Caco-2 (cell line): ENCODE data around the gene KLF16. TPM values are rescaled to one million over a fixed set of nuclear protein-coding genes. Genes with fewer than 3 reads are reported as not detected.

ENCODE experiments used
- BruUV-seq: library from RNA; stranded (reverse); fragments of 400-500 nt; replicated peaks from 2 replicates; lab custom pipeline; 2021; lab: Mats Ljungman, UMichigan
- CTCF ChIA-PET: fragments of 300-600 bp; sonication (Branson Sonifier 250); formaldehyde crosslinking; loops from one replicate; lab custom pipeline; 2022; ENCODE audit warnings: antibody characterized with exemption; lab: Charles Lee
- POLR2A ChIA-PET: fragments of 300-600 bp; sonication (Branson Sonifier 250); formaldehyde crosslinking; loops from one replicate; lab custom pipeline; 2022; ENCODE audit warnings: antibody characterized with exemption; lab: Charles Lee
- DNase-seq, 2 experiments: peaks; one replicate each; pipeline versions ENCODE4 v3.0.0 to v3.0.0-alpha.2; 2020 to 2022
- H3K27me3 ChIP-seq: replicated peaks from 2 replicates; pipeline ENCODE4 v1.6.0; 2011; ENCODE audit warnings: low read length; ENCODE audit not compliant: control insufficient read depth, insufficient read depth
- H3K36me3 ChIP-seq: 2 replicates; pipeline ENCODE4 v1.5.1; 2011; ENCODE audit warnings: low read length; ENCODE audit not compliant: control insufficient read depth, insufficient read depth
- H3K4me1 ChIP-seq: fragments of 250-450 bp; sonication (Bioruptor Pico); 2 replicates; pipeline ENCODE4 v1.5.1; 2020; ENCODE audit warnings: mild to moderate bottlenecking
- H3K4me3 ChIP-seq: 2 replicates; pipeline ENCODE4 v1.5.1; 2011; ENCODE audit warnings: low read depth, mild to moderate bottlenecking, control low read depth, low read length
- H3K9me3 ChIP-seq: fragments of 250-450 bp; sonication (Bioruptor Pico); 2 replicates; pipeline ENCODE4 v1.5.1; 2020; ENCODE audit warnings: mild to moderate bottlenecking, moderate library complexity
- H3K27ac Mint-ChIP-seq: one replicate; pipeline ENCODE4 v1.8.0; 2022; ENCODE audit warnings: mixed read lengths; ENCODE audit not compliant: unreplicated experiment
- H3K27me3 Mint-ChIP-seq: one replicate; pipeline ENCODE4 v1.8.0; 2022; ENCODE audit warnings: mixed read lengths; ENCODE audit not compliant: insufficient read depth, unreplicated experiment
- H3K36me3 Mint-ChIP-seq: one replicate; pipeline ENCODE4 v1.8.0; 2022; ENCODE audit warnings: mild to moderate bottlenecking, mixed read lengths; ENCODE audit not compliant: insufficient read depth, unreplicated experiment
- H3K4me1 Mint-ChIP-seq: one replicate; pipeline ENCODE4 v1.8.0; 2022; ENCODE audit warnings: low read depth, mixed read lengths; ENCODE audit not compliant: unreplicated experiment
- H3K4me3 Mint-ChIP-seq: one replicate; pipeline ENCODE4 v1.8.0; 2022; ENCODE audit warnings: mild to moderate bottlenecking, moderate library complexity, mixed read lengths; ENCODE audit not compliant: unreplicated experiment
- H3K9me3 Mint-ChIP-seq: one replicate; pipeline ENCODE4 v1.8.0; 2022; ENCODE audit warnings: mixed read lengths; ENCODE audit not compliant: unreplicated experiment
- CTCF ChIP-seq, 2 experiments: fragments of 200-600 bp in 1 of 2; IDR thresholded peaks; 1 replicate in 1 of 2; 2 replicates in 1 of 2; pipeline versions ENCODE4 v1.5.1 to v1.8.0; 2011 to 2022; ENCODE audit warnings: antibody characterized with exemption in 1 of 2, control low read depth in 1 of 2, inconsistent platforms in 1 of 2, low read depth in 1 of 2, low read length in 1 of 2, mild to moderate bottlenecking in 1 of 2, moderate library complexity in 1 of 2; ENCODE audit not compliant: insufficient read depth in 1 of 2, severe bottlenecking in 1 of 2, unreplicated experiment in 1 of 2
- intact Hi-C: fragments of 100-400 bp; cut with micrococcal nuclease; formaldehyde crosslinking; loops from one replicate; pipeline ENCODE4 v1.10.0; 2022; ENCODE audit not compliant: unreplicated experiment
- total RNA-seq: library from RNA; stranded (reverse); gene quantifications from 2 replicates; pipeline ENCODE4 v1.2.3, GENCODE V29; 2022

KLF16 gene
- total RNA-seq, 1 experiment from 2014 or later: 26.8 TPM

GRCh38 chr19:1830568-1830967, 32.8 kb downstream of the KLF16 start:
- POLR2A ChIA-PET: no interaction called here
- no peaks in the 10 kb centered on the region for H3K4me1 Mint-ChIP-seq
- intact Hi-C loops: no loop called here
- no TSS peak for BruUV-seq
- no peak for DNase-seq
- no peak overlapping the region for H3K27ac Mint-ChIP-seq
- Histone ChIP-seq H3K4me1 (no peaks in the 10 kb centered on the region), H3K27me3 (no peaks in the 10 kb centered on the region), H3K4me3 (no peak overlapping the region), H3K36me3 (no peaks in the 10 kb centered on the region; the same call in 1 of the 2 replicates), H3K9me3 (no peaks in the 10 kb centered on the region)
- no peak overlapping the region for H3K4me3 Mint-ChIP-seq
- CTCF ChIA-PET: no interaction called here
- H3K36me3 Mint-ChIP-seq: peaks cover 23% of the 10 kb centered on the region
- H3K27me3 Mint-ChIP-seq: no peaks in the 10 kb centered on the region
- TF ChIP-seq CTCF (IDR thresholded peaks at IDR 0.05; ENCODE audit: insufficient read depth in 1 of 2, low read depth in 1 of 2, low read length in 1 of 2, severe bottlenecking in 1 of 2, unreplicated experiment in 1 of 2): no peak
- no peaks in the 10 kb centered on the region for H3K9me3 Mint-ChIP-seq

GRCh38 chr19:1829958-1830357, 33.4 kb downstream of the KLF16 start:
- Mint-ChIP-seq H3K4me1 (no peaks in the 10 kb centered on the region), H3K27me3 (no peaks in the 10 kb centered on the region), H3K9me3 (no peaks in the 10 kb centered on the region), H3K4me3 (no peak overlapping the region), H3K27ac (no peak overlapping the region), H3K36me3 (peaks cover 27% of the 10 kb centered on the region)
- no TSS peak for BruUV-seq
- Histone ChIP-seq H3K4me3 (no peak overlapping the region), H3K4me1 (no peaks in the 10 kb centered on the region), H3K36me3 (no peaks in the 10 kb centered on the region; the same call in 1 of the 2 replicates), H3K9me3 (no peaks in the 10 kb centered on the region), H3K27me3 (no peaks in the 10 kb centered on the region)
- ChIA-PET POLR2A (no interaction called here), CTCF (no interaction called here)
- no peak for DNase-seq
- intact Hi-C loops: no loop called here
- TF ChIP-seq CTCF (IDR thresholded peaks at IDR 0.05; ENCODE audit: insufficient read depth in 1 of 2, low read depth in 1 of 2, low read length in 1 of 2, severe bottlenecking in 1 of 2, unreplicated experiment in 1 of 2): no peak

- no peak for DNase-seq
- Mint-ChIP-seq H3K27me3 (no peaks in the 10 kb centered on the region), H3K36me3 (peaks cover 40% of the 10 kb centered on the region), H3K4me1 (no peaks in the 10 kb centered on the region), H3K4me3 (no peak overlapping the region), H3K9me3 (no peaks in the 10 kb centered on the region), H3K27ac (no peak overlapping the region)
- CTCF ChIA-PET: no interaction called here
- no TSS peak for BruUV-seq
- TF ChIP-seq CTCF (IDR thresholded peaks at IDR 0.05; ENCODE audit: insufficient read depth in 1 of 2, low read depth in 1 of 2, low read length in 1 of 2, severe bottlenecking in 1 of 2, unreplicated experiment in 1 of 2): no peak
- Histone ChIP-seq H3K9me3 (no peaks in the 10 kb centered on the region), H3K36me3 (no peaks in the 10 kb centered on the region; the same call in 1 of the 2 replicates), H3K4me3 (no peak overlapping the region), H3K27me3 (no peaks in the 10 kb centered on the region), H3K4me1 (no peaks in the 10 kb centered on the region)
- intact Hi-C loops: no loop called here
- POLR2A ChIA-PET: no interaction called here
These were observed 34.8 kb downstream of the KLF16 start for GRCh38 chr19:1828279-1829238.
